K562 (cell line): ENCODE results near the gene VIM. TPM values are rescaled to one million over a fixed set of nuclear protein-coding genes. Genes with fewer than 3 reads are reported as not detected.
A peak's percentile ranks its signal among the peaks of the same experiment; 100 is the strongest.

Experiments
- ATAC-seq: fragments of 200-7000 bp; cut with Tn5 transposase; 3 replicates; pipeline ENCODE4 v1.9.1; 2020; ENCODE audit warnings: moderate library complexity
- BruUV-seq: library from RNA; stranded (reverse); fragments of 400-500 nt; replicated peaks from 2 replicates; lab custom pipeline; 2021; lab: Mats Ljungman, UMichigan
- CTCF ChIA-PET: fragments of 300-600 bp; formaldehyde crosslinking; extraction: SDS; loops from one replicate; lab custom pipeline; 2021; ENCODE audit warnings: low intra/inter-chr PET ratio; lab: Yijun Ruan, JAX
- POLR2A ChIA-PET: fragments of 300-600, 350-650 bp; sonication (Branson Sonifier 250); formaldehyde crosslinking; extraction: SDS; loops from one replicate; lab custom pipeline; 2021; ENCODE audit warnings: antibody characterized with exemption, inconsistent platforms; lab: Yijun Ruan, JAX
- DNase-seq, 4 experiments: peaks; one replicate each; pipeline versions ENCODE4 v3.0.0 to v3.0.0-alpha.2; 2011 to 2018; ENCODE audit warnings: low spot score in 3 of 4, mixed read lengths in 3 of 4; ENCODE audit errors: extremely low read depth in 1 of 4
- FAIRE-seq: peaks from 2 replicates; lab custom pipeline; 2011; peaks lifted over from hg19 to GRCh38; lab: Jason Lieb, UNC
- H2AFZ ChIP-seq: 2 replicates; pipeline ENCODE4 v1.6.0; 2011; ENCODE audit warnings: low read depth, low read length, control low read depth, inconsistent platforms
- H3K27ac ChIP-seq: fragments of 200-600 bp; 3 replicates; pipeline ENCODE4 v1.8.0; 2011; ENCODE audit warnings: low read depth, mild to moderate bottlenecking, control low read depth, inconsistent platforms, low read length, moderate library complexity, mixed read lengths; ENCODE audit errors: extremely low read depth
- H3K27me3 ChIP-seq, 2 experiments: fragments of 300-600 bp in 1 of 2; 2 replicates in 1 of 2; 3 replicates in 1 of 2; pipeline versions ENCODE4 v1.6.0 to v1.8.0; 2011; ENCODE audit warnings: inconsistent platforms in 2 of 2, low read length in 2 of 2, mild to moderate bottlenecking in 1 of 2, mixed read lengths in 1 of 2, moderate library complexity in 1 of 2; ENCODE audit not compliant: control insufficient read depth in 2 of 2, insufficient read depth in 2 of 2
- H3K36me3 ChIP-seq: fragments of 300-600 bp; 3 replicates; pipeline ENCODE4 v1.8.0; 2011; ENCODE audit warnings: mild to moderate bottlenecking, low read length, inconsistent platforms; ENCODE audit not compliant: control insufficient read depth, insufficient read depth
- H3K4me1 ChIP-seq, 2 experiments: fragments of 200-600 bp in 1 of 2; replicated peaks in 1 of 2; 2 replicates in 1 of 2; 3 replicates in 1 of 2; pipeline versions ENCODE4 v1.5.1 to v1.8.0; 2011; ENCODE audit warnings: inconsistent platforms in 2 of 2, low read length in 2 of 2, mild to moderate bottlenecking in 1 of 2, mixed read lengths in 1 of 2, moderate library complexity in 1 of 2; ENCODE audit not compliant: control insufficient read depth in 2 of 2, insufficient read depth in 2 of 2
- H3K4me2 ChIP-seq: 2 replicates; pipeline ENCODE4 v1.6.1; 2011; ENCODE audit warnings: low read length, control low read depth, inconsistent platforms, mixed read lengths; ENCODE audit not compliant: insufficient read depth
- H3K4me3 ChIP-seq: fragments of 200-600 bp; sonication (generic), shearing (Covaris generic); 2 replicates; pipeline ENCODE4 v1.5.1; 2016; ENCODE audit warnings: control low read depth, inconsistent platforms
- H3K79me2 ChIP-seq: fragments of 200-600 bp; 3 replicates; pipeline ENCODE4 v1.8.0; 2011; ENCODE audit warnings: low read length, inconsistent platforms; ENCODE audit not compliant: control insufficient read depth, insufficient read depth
- H3K9ac ChIP-seq, 2 experiments: 2 replicates each; pipeline versions ENCODE4 v1.6.0 to v1.6.1; 2011; ENCODE audit warnings: low read depth in 2 of 2, low read length in 2 of 2, control low read depth in 1 of 2, inconsistent platforms in 1 of 2, mild to moderate bottlenecking in 1 of 2, mixed read lengths in 1 of 2; ENCODE audit not compliant: insufficient read depth in 1 of 2
- H3K9me1 ChIP-seq: one replicate; pipeline ENCODE4 v1.6.0; 2011; ENCODE audit warnings: inconsistent platforms, mild to moderate bottlenecking, low read length, moderate library complexity; ENCODE audit not compliant: control insufficient read depth, insufficient read depth
- H3K9me3 ChIP-seq: replicated peaks from 2 replicates; pipeline ENCODE4 v1.5.1; 2011; ENCODE audit warnings: low read depth, low read length, inconsistent platforms; ENCODE audit not compliant: control insufficient read depth, insufficient read depth
- H4K20me1 ChIP-seq: replicated peaks from 2 replicates; pipeline ENCODE4 v1.6.1; 2011; ENCODE audit warnings: low read length, inconsistent platforms, mixed read lengths; ENCODE audit not compliant: control insufficient read depth, insufficient read depth
- BRD4 ChIP-seq: fragments of 200-600 bp; sonication (generic); IDR thresholded peaks from 2 replicates; pipeline ENCODE4 v1.6.1; 2017; ENCODE audit warnings: inconsistent platforms
- FOXK2 ChIP-seq, 2 experiments: fragments of 450-650 bp; IDR thresholded peaks in 1 of 2; conservative IDR thresholded peaks in 1 of 2; 2 replicates each; pipeline ENCODE4 v1.6.1; 2016; ENCODE audit warnings: low read depth in 2 of 2, mild to moderate bottlenecking in 1 of 2
- NR2C1 ChIP-seq, 2 experiments: fragments of 450-650 bp; IDR thresholded peaks; 2 replicates each; pipeline ENCODE4 v1.6.1; 2017; ENCODE audit warnings: mild to moderate bottlenecking in 2 of 2, antibody characterized with exemption in 1 of 2, inconsistent platforms in 1 of 2, missing compliant biosample characterization in 1 of 2, missing genetic modification characterization in 1 of 2
- PTTG1 ChIP-seq: fragments of 450-650 bp; IDR thresholded peaks from 2 replicates; pipeline ENCODE4 v1.6.1; 2016; ENCODE audit warnings: low read depth, mild to moderate bottlenecking, missing genetic modification characterization, missing compliant biosample characterization
- RAD51 ChIP-seq: fragments of 450-650 bp; IDR thresholded peaks from 2 replicates; pipeline ENCODE4 v1.7.1; 2016; ENCODE audit warnings: low read depth, mild to moderate bottlenecking, borderline replicate concordance
- SMC3 ChIP-seq: conservative IDR thresholded peaks from 2 replicates; pipeline ENCODE4 v1.6.1; 2011; ENCODE audit warnings: low read depth, low read length, improper control_type of control experiment; ENCODE audit not compliant: insufficient read depth
- SPI1 ChIP-seq: IDR thresholded peaks from 2 replicates; pipeline ENCODE4 v1.6.1; 2011; ENCODE audit warnings: low read depth, low read length, control low read depth, borderline replicate concordance
- SREBF1 ChIP-seq: fragments of 150-350 bp; IDR thresholded peaks from 2 replicates; pipeline ENCODE4 v1.6.1; 2014; ENCODE audit warnings: antibody characterized with exemption, low read depth, low read length, borderline replicate concordance
- TCF3 ChIP-seq: sonication (generic); formaldehyde crosslinking; IDR thresholded peaks from 2 replicates; pipeline ENCODE4 v1.4.0; 2020; ENCODE audit warnings: mild to moderate bottlenecking, missing genetic modification reagents
- XRCC5 ChIP-seq: fragments of 200-400 bp; formaldehyde crosslinking; IDR thresholded peaks from 2 replicates; pipeline ENCODE4 v1.6.1; 2017; ENCODE audit warnings: low read depth, mild to moderate bottlenecking, low read length
- ZNF445 ChIP-seq: fragments of 250-450 bp; sonication (Bioruptor Pico); IDR thresholded peaks from 2 replicates; pipeline ENCODE4 v1.4.0; 2020; ENCODE audit warnings: low read depth, mild to moderate bottlenecking, moderate library complexity
- WGBS: fragments of 100-300 bp; shearing (Covaris generic); methylation state at CpG from one replicate; pipeline ENCODE4 v1.1.6; 2016; ENCODE audit warnings: low coverage, mixed read lengths; ENCODE audit not compliant: insufficient coverage; ENCODE audit errors: missing lambda C conversion rate; 5-methylcytosine and 5-hydroxymethylcytosine counted together
- in situ Hi-C: fragments of 300-500 bp; cut with MboI; formaldehyde crosslinking; loops from 4 replicates; pipeline ENCODE4 v1.15.0; 2018; ENCODE audit warnings: inconsistent platforms, mixed read lengths
- intact Hi-C: fragments of 100-400 bp; cut with micrococcal nuclease; formaldehyde crosslinking; loops from 2 replicates; pipeline ENCODE4 v1.14.2; 2022
- polyA plus RNA-seq, 8 experiments: library from polyadenylated mRNA; depleted of rRNA in 4 of 8; stranded (reverse) in 5 of 8; unstranded in 3 of 8; fragments of >200 nt; fragmentation: Nextera tagmentation in 2 of 8; fragmentation: Illumina TruSeq in 1 of 8; extraction: Ambion mirVana in 2 of 8; extraction: Trizol in 1 of 8; gene quantifications; 2 replicates each; pipeline versions ENCODE4 v1.2.1 to v1.2.3, GENCODE V29; 2011 to 2014; ENCODE audit warnings: inconsistent platforms in 1 of 8, missing spikeins in 1 of 8
- total RNA-seq, 7 experiments: library from RNA; depleted of rRNA in 6 of 7; stranded (reverse); fragments of >200 nt in 6 of 7; fragmentation: Illumina TruSeq in 2 of 7; extraction: Trizol in 2 of 7; gene quantifications; 2 replicates each; pipeline versions ENCODE4 v1.2.1 to v1.2.3, GENCODE V29; 2011 to 2021; ENCODE audit warnings: low replicate concordance in 1 of 7
- TF ChIP-seq, protein P1 (sequence below): fragments of 450-650 bp; IDR thresholded peaks from 2 replicates; pipeline ENCODE4 v1.6.1; 2014; ENCODE audit warnings: low read depth, mild to moderate bottlenecking, moderate library complexity, borderline replicate concordance
- TF ChIP-seq, protein P2 (sequence below): fragments of 250-450 bp; sonication (Bioruptor Pico); IDR thresholded peaks from 2 replicates; pipeline ENCODE4 v1.8.0; 2022; ENCODE audit warnings: moderate library complexity, mild to moderate bottlenecking, inconsistent platforms
- TF ChIP-seq, protein P3 (sequence below), 3 experiments: IDR thresholded peaks in 2 of 3; conservative IDR thresholded peaks in 1 of 3; 2 replicates each; pipeline ENCODE4 v1.5.1; 2011 to 2012; ENCODE audit warnings: low read length in 3 of 3, mild to moderate bottlenecking in 3 of 3, control low read depth in 2 of 3, improper control_type of control experiment in 1 of 3, inconsistent platforms in 1 of 3, low read depth in 1 of 3, mixed read lengths in 1 of 3, moderate library complexity in 1 of 3; ENCODE audit not compliant: insufficient read depth in 2 of 3

VIM gene
- total and polyA plus RNA-seq, 9 of the 15 experiments (the other 6 are each of a cell fraction or from before 2014, with no cell fraction given), result 86.0 to 621 (median 383) TPM

DNA sequence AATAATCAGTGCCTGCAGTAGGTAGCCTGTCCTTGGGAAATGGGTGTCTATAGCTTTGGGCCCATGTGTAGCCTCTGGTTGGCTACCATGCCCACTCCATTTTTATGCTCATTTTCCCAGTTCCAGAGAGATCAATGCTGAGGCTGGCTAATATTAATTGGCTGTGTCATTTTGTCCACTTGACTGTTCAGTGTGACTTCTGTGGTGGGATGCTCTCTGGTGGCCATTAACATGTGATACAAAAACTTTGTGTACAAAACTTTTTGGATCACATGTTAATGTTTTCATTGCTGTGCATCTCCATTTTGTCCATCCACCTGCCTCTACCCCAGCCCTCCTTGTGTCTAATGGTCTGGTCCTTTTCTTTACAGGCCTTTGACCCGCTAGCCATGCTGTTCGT, 22.7 kb downstream of the VIM start:
- H3K9me3 ChIP-seq, result peaks cover 19% of the 10 kb centered on the region
- ATAC-seq, result no peak
- no peaks in the 10 kb centered on the region for H3K4me1 ChIP-seq
- no peak for DNase-seq
- H3K79me2 ChIP-seq, result no peaks in the 10 kb centered on the region
- no peak overlapping the region for H3K27ac ChIP-seq
- in situ Hi-C loops, result loop anchor here (10.0 kb wide), 1 partner anchor 1366 kb away; no protein-coding TSS in a partner anchor
- no peaks in the 10 kb centered on the region for H4K20me1 ChIP-seq
- no peak overlapping the region for H3K9ac ChIP-seq
- H3K27me3 ChIP-seq, result no peaks in the 10 kb centered on the region
- FAIRE-seq, result no peak
- intact Hi-C loops, result no loop called here
- ChIA-PET POLR2A (no interaction called here), CTCF (no interaction called here)
- H2AFZ ChIP-seq, result no peak overlapping the region
- H3K4me3 ChIP-seq, result no peak overlapping the region
- no TSS peak for BruUV-seq
- H3K36me3 ChIP-seq, result no peaks in the 10 kb centered on the region
- 56% methylated on average over 2 of the region's 2 CpGs for WGBS
- no peaks in the 10 kb centered on the region for H3K9me1 ChIP-seq
- no peak overlapping the region for H3K4me2 ChIP-seq
- no peak for TF ChIP-seq PTTG1 (tag)
- TF ChIP-seq, protein P1, sequence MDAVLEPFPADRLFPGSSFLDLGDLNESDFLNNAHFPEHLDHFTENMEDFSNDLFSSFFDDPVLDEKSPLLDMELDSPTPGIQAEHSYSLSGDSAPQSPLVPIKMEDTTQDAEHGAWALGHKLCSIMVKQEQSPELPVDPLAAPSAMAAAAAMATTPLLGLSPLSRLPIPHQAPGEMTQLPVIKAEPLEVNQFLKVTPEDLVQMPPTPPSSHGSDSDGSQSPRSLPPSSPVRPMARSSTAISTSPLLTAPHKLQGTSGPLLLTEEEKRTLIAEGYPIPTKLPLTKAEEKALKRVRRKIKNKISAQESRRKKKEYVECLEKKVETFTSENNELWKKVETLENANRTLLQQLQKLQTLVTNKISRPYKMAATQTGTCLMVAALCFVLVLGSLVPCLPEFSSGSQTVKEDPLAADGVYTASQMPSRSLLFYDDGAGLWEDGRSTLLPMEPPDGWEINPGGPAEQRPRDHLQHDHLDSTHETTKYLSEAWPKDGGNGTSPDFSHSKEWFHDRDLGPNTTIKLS, result no peak
- no peak for TF ChIP-seq ZNF445 (CRISPR knock-in tag)
- no peak for TF ChIP-seq BRD4
- no peak for TF ChIP-seq FOXK2 (conservative IDR thresholded peaks at IDR 0.05 in 1 of 2, IDR thresholded peaks at IDR 0.05 in 1 of 2; ENCODE audit: low read depth in 2 of 2)
- no peak for TF ChIP-seq SREBF1
- TF ChIP-seq, protein P2, sequence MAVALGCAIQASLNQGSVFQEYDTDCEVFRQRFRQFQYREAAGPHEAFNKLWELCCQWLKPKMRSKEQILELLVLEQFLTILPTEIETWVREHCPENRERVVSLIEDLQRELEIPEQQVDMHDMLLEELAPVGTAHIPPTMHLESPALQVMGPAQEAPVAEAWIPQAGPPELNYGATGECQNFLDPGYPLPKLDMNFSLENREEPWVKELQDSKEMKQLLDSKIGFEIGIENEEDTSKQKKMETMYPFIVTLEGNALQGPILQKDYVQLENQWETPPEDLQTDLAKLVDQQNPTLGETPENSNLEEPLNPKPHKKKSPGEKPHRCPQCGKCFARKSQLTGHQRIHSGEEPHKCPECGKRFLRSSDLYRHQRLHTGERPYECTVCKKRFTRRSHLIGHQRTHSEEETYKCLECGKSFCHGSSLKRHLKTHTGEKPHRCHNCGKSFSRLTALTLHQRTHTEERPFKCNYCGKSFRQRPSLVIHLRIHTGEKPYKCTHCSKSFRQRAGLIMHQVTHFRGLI, result no peak
- TF ChIP-seq XRCC5, result no peak
- TF ChIP-seq NR2C1 (IDR thresholded peaks at IDR 0.05), result no peak
- no peak for TF ChIP-seq NR2C1 (tag; IDR thresholded peaks at IDR 0.05)
- no peak for TF ChIP-seq SPI1
- TF ChIP-seq SMC3, result 0 out of 2 replicates have a peak, but pooled peaks have one; percentile 18
- TF ChIP-seq, protein P3, sequence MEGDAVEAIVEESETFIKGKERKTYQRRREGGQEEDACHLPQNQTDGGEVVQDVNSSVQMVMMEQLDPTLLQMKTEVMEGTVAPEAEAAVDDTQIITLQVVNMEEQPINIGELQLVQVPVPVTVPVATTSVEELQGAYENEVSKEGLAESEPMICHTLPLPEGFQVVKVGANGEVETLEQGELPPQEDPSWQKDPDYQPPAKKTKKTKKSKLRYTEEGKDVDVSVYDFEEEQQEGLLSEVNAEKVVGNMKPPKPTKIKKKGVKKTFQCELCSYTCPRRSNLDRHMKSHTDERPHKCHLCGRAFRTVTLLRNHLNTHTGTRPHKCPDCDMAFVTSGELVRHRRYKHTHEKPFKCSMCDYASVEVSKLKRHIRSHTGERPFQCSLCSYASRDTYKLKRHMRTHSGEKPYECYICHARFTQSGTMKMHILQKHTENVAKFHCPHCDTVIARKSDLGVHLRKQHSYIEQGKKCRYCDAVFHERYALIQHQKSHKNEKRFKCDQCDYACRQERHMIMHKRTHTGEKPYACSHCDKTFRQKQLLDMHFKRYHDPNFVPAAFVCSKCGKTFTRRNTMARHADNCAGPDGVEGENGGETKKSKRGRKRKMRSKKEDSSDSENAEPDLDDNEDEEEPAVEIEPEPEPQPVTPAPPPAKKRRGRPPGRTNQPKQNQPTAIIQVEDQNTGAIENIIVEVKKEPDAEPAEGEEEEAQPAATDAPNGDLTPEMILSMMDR (IDR thresholded peaks at IDR 0.05 in 2 of 3, conservative IDR thresholded peaks at IDR 0.05 in 1 of 3; ENCODE audit: insufficient read depth in 2 of 3, low read depth in 1 of 3, low read length in 3 of 3), result peak in 1 of 3 experiments; percentile 29; a peak in 3 of 6 replicates
- TF ChIP-seq TCF3, result no peak
- no peak for TF ChIP-seq RAD51
